Islet of Langerhans (tissue), 1 donor: ENCODE results near the gene C10orf62.
"Not testable (repeated sequence)": the region's sequence is repeated elsewhere in the genome, so short reads cannot be mapped to it uniquely, and the experiment has no call there.

Source experiments
- FAIRE-seq: peaks from one replicate; lab custom pipeline; 2011; peaks lifted over from hg19 to GRCh38; lab: Jason Lieb, UNC

C10orf62 gene

DNA sequence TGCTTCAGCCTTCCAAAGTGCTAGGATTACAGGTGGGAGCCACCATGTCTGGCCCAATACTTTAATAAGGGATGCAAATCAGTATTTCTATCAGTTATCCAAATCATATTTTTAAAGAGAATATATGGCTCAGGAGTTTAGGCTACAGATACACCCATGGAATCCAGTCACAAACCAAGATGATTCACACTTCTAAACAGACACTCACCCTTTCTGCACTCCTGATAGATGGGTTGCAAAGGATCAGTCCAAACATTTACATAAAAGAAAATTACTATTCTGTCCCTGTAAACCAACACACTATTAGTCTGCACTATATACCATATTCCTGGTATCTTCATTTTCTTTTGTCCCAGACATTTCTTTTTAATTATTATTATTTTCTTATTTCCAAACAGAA lies 41.6 kb downstream of the C10orf62 start:
- FAIRE-seq: no peak

DNA sequence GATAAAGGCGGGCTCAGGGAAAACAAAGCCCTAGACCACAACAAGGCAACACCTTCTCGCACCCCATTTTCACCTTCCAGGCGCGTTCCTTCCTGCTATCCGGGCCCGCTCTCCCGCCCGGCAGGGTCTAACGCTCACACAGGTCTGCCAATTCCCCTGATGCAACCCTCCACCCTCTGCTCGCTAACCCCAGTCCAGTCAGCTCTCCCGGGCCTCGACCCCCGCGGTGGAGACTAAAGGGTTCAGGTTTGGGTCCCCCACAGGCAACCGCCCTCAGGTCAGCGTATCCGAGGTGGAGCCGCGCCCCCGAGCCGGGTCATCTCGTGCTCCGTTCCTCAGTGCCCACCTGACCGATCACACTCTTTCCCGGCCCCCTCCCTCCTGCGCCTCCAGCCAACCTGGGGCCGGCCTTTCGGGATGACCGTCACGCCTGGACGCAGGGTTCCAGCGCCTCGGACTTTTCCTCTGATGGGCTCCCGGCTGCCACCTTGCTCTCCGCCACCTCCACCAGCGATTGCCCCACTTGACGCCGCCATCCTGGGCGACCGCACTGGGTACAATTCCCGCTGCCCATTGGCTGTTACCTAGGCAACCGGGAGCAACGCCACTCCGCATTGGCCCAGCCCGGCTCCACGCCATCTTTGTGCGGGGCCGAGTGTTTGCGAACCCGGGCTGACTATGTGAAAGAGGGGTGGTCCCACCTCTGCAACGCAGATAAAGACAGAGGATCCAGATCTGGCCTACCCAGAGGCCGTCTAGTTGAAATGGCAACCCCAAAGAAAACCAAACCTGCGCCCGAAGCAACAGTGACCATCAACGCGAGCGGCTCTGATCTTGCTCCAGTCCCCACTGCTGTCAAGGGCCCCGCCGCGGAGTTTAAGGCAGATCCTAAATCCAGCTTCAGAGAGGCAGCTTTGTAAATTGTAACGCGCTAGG lies 43.7 kb downstream of the C10orf62 start, which contains the start of gene MORN4:
Gene MORN4 (minus strand): TSS at position 552 of the 936 bp plus-strand sequence. CDS start 13,847 bp downstream, outside the sequence.
- FAIRE-seq: no peak

DNA sequence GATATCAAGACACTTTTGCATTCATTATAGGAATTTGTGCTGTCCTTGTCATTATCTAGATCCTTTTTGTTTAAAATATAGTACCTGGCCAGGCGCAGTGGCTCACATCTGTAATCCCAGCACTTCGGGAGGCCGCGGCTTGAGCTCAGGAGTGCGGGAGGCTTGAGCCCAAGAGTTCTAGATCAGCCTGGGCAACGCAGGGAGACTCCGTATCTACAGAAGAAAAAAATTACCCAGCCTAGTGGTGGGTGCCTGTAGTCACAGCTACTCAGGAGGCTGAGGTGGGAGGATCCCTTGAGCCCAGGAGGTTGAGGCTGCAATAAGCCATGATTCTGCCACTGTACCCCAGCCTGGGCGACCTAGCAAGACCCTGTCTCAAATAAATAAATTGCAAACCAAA lies 44.4 kb downstream of the C10orf62 start:
- no peak for FAIRE-seq

DNA sequence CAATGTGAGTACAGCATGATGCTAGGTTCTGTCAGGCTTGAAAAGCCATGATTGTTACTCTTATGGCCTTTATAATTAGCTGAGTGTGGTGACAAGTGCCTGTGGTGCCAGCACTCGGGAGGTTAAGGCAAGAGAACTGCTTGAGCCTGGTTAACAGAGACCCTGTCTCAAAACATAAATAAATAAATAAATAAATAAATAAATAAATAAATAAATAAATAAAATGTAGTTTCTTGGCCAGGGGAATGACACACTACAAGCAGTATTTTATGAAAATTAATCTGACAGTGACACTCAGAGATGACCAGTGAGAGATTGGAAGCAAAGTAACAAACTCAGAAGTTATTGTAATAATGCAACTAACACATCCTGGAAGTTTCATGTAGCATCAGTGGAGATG lies 46.1 kb downstream of the C10orf62 start:
- no peak for FAIRE-seq

DNA sequence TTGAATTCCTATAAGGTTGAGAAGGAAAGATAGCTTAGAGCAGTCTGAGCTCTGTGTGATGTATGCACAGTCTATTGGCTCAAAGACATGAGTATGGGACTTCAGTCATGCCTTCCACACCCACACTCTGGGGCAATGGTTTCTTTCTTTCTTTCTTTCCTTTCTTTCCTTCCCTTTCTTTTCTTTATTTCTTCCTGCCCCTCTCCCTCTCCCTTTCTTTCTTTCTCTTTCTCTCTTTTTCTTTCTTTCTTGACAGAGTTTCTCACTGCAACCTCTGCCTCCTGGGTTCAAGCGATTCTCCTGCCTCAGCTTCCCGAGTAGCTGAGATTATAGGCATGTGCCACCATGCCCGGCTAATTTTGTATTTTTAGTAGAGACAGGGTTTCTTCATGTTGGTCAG lies 49.6 kb downstream of the C10orf62 start:
- FAIRE-seq: not testable (repeated sequence)

DNA sequence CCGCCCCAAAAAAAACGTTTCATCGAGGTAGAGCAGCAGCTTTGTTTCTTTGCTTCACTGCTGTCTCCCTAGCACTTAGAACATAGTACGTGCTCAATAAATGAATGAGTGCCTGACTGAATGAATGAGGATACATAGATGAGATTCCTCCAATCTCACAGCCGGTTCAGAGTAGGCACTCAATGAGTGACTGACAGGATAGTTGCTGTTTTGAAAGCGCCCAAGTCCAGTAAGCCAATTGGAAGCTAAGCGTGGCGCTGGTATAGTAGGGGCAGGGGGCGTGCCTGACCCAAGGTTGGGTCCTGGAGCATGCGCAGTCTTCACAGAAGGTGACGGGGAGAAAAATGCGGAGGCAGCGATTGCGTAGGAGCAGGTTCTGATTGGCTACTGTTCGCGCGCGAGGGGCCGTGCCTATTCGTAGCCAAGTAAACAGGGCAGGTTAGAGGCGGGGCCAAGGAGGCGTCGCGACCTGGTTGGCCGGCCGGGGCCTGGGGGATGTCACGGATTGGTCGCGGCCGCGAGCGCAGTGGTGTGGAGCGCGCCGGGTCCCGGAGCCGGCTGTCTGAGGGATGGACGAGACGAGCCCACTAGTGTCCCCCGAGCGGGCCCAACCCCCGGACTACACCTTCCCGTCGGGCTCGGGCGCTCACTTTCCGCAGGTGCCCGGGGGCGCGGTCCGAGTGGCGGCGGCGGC lies 50.8 kb downstream of the C10orf62 start, which contains the start of gene PI4K2A:
Gene PI4K2A (plus strand): TSS at position 498 of the 694 bp plus-strand sequence. CDS start 72 bp downstream, at position 570.
- no peak for FAIRE-seq
